ENCODE measurements around the gene MAP7.
"Not testable (repeated sequence)": the region's sequence is repeated elsewhere in the genome, so short reads cannot be mapped to it uniquely, and the experiment has no call there.

The MAP7 gene

DNA sequence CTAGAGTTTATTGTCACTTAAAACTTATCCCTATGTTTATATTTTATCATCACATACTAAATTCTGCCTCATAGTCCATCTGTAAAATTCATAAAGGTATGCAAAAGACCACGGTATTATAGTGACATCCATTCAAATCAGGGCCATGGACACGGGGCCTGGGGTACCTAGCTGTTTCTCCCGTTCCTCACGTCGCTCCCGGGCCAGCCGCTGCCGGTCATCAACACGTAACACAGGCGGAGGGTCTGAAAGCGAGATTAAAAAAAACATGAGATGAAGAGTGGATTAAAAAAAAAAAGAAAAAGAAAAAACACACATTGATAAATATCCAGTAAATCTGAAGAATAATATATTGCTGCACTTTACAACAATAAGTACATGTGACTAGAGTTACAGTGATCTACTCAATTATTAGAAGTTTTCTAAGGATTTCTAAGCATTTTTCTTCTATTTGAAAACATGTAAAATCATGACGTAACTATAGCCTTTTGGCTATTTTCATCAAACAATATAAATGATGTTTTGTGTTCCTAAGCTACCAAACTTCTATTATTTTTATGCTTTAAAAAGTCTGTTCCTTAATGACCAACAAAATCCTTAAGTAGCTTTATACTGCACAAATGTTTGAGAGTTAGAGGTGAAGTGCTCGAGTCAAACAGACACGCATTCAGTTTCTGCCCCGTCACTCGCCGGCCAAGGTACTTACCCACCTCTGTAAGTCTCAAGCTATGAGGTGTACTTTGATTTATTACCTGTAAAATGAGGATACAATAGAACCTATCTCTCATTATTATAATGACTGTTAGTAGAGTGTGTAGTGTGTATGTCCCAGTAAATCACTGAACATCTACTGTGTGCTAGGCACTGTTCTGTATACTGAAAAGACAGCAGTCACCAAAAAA lies 138.5 kb downstream of the MAP7 start:
- DNase-seq, result no peak

DNA sequence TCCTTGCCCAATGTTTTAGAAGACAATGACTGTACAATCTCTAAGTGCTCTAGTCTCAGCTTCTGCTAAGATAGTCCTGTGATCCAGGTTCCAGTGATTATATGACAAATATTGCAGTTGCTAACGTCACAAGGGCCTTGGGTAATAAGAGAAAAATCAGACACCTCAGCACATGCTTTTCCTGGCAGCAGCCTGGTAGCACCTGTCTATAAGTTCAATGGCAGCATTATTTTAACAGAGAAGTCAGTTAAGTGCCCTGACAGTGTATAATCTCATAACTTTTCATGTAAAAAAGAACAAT lies 139.2 kb downstream of the MAP7 start:
- DNase-seq, result no peak

- no peak for DNase-seq
These were observed 139.8 kb downstream of the MAP7 start for GRCh38 chr6:136410201-136411024.

DNA sequence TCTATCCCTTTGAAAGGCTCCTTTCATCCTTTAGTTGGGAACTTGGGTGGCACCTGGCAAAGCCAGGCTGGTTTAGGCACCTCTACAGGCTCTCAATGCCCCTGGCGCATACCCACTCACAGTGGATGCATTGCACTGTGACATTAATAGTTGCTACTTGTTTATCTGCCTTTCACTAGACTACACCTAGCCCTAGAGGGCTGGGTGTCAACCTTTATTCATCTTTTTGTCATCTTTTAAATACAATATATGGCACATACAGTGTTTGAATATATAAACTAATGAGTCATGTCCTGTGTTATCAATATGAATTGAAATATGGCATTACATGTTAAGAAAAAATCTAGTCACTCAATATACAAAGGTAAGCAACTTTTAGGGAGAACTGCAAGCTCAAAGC lies 140.6 kb downstream of the MAP7 start:
- DNase-seq, result no peak

DNA sequence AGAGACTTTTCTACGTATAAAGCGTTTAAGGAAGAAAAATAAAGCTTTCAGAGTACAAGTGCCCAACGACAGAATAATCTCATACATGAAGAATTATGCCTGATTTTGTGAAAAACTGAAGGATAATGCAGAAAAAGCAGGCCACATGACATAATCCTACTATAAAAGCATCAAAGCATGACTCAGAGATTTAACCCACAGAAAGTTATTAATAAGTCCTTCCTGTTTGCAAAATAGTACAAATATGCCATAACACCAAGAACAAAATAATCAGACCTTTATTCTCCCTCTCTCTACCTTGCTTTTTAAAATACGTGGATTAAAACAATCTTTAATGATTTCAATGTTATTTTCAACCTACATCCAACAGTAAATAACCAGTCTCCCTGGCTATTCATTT lies 142.0 kb downstream of the MAP7 start:
- DNase-seq, result no peak

- no peak for DNase-seq
These were observed 144.7 kb downstream of the MAP7 start for GRCh38 chr6:136405420-136406029.

- no peak for DNase-seq
These were observed 145.4 kb downstream of the MAP7 start for GRCh38 chr6:136404627-136405419.

DNA sequence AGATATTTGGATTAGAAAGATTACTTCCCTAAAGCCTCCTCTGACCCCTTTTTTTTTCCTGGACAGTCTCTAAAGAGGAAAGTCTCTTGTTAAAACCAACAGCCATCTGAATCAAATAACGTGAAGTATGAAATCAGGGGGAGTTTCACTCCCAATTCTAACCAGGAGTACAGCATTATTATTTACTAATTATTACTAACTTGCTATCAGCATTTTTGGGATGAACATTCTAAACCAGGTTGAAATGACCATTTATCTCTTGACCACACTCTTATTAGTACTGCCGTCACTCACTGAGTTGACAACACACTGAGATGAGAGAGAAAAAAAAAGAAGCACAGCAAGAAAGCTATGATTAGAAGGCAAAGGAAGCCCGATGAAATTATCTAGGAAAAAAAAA lies 146.2 kb downstream of the MAP7 start:
- no peak for DNase-seq

GRCh38 chr6:136403110-136403980 lies 146.9 kb downstream of the MAP7 start:
- DNase-seq, result no peak

DNA sequence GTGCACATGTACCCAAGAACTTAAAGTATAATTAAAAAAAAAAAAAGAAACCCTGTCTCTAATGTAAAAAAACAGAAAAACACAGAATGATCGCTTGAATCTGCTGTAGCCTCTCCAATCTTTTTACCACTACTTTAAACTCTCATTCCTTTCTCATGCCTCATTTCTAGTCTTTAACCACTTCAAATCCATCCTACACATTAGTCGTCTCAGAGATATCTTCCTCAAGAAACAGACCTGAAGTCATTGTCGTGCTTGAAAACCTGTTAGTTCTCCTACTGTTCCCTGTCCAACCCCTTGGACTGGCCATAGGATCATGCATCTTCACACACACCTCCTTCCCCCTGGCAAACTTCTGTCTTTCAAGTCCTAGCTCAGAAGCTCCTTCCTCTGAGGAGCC lies 148.5 kb downstream of the MAP7 start:
- no peak for DNase-seq

DNA sequence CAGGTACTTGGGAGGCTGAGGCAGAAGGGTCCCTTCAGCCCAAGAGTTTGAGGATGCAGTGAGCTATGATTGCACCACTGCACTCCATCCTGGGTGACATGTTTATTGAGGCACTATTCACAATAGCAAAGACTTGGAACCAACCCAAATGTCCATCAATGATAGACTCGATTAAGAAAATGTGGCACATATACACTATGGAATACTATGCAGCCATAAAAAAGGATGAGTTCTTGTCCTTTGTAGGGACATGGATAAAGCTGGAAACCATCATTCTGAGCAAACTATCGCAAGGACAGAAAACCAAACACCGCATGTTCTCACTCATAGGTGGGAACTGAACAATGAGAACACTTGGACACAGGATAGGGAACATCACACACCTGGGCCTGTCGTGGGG lies 149.0 kb downstream of the MAP7 start:
- not testable (repeated sequence) for DNase-seq

GRCh38 chr6:136398453-136398852 lies 151.8 kb downstream of the MAP7 start:
- no peak for DNase-seq

DNA sequence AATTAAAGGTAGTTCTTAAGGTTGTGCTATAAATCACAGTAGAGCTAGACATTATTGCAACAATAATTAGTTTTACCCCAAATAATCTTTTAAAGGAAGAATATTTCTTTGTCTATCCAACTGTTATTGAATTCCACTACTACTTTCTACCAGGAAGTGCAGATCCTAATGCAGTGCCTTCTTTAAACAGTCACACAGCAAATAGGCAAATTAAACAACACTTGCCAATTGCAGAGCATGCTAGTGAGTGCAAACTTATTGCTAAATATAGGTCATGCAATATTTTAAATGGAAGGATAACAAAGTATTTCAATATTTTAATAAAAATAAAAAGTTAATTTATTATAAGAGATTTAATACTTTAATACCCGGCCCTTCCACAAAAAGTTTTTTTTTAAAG lies 153.3 kb downstream of the MAP7 start:
- DNase-seq, result no peak

GRCh38 chr6:136390959-136391358 lies 159.3 kb downstream of the MAP7 start:
- not testable (repeated sequence) for DNase-seq

- no peak for DNase-seq
These were observed 162.9 kb downstream of the MAP7 start for GRCh38 chr6:136387316-136387715.

GRCh38 chr6:136383268-136383937 lies 166.8 kb downstream of the MAP7 start:
- no peak for DNase-seq

GRCh38 chr6:136382676-136383252 lies 167.5 kb downstream of the MAP7 start:
- no peak for DNase-seq

DNA sequence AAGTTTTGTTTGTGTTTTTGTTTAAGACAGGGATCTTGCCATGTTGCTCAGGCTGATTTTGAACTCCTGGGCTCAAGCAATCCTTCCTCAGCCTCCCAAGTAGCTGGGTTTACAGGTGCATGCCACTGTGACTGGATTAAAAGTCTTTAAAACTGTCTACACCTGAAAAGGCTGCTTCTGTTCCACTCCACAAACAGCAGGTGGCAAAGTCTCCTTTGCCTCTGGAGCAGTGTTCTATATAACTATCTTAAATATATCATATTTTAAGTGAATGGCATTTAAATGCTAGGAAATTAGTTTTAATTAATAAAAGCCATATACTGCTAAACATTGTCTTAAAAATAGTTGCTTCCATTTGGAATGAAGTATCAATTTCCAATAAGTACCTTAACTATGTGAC lies 171.3 kb downstream of the MAP7 start:
- no peak for DNase-seq

DNA sequence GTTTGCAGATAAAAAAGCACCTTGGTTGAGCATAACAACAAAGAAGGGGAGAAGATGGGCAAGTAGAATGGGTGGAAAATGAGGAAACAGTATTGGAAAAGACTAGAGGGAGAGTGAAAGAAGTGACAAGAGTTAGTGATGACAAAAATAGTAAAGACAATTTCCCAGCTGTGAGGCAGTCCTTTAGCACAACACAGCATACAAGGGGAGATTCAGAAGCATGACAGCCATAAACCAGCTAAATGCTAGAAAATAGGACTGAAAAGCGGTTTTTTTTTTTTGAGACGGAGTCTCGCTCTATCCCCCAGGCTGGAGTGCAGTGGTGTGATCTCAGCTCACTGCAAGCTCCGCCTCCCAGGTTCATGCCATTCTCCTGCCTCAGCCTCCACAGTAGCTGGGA lies 174.4 kb downstream of the MAP7 start:
- not testable (repeated sequence) for DNase-seq

- DNase-seq, result no peak
These were observed 178.3 kb downstream of the MAP7 start for GRCh38 chr6:136371959-136372358.
